ENCODE results near the gene KRT20. TPM values are rescaled to one million over a fixed set of nuclear protein-coding genes. Genes with fewer than 3 reads are reported as not detected.
A peak's percentile ranks its signal among the peaks of the same experiment; 100 is the strongest.
"Not testable (repeated sequence)": the region's sequence is repeated elsewhere in the genome, so short reads cannot be mapped to it uniquely, and the experiment has no call there.

The KRT20 gene
- not detected for polyA plus RNA-seq (2013, experiment 1 of 2)
- polyA plus RNA-seq (2013, experiment 2 of 2) = not detected

- no peak within 1 kb of the TSS for H3K27ac ChIP-seq (ENCODE audit: low read depth, low read length, severe bottlenecking)
These were observed at the start of gene KRT20 for GRCh38 chr17:40884708-40885512. KRT20 (minus strand) TSS chr17:40885242; CDS start chr17:40885185, 57 bp downstream.

GRCh38 chr17:40932608-40933007, 47.6 kb upstream of the KRT20 start:
- H3K27ac ChIP-seq (ENCODE audit: low read depth, low read length, severe bottlenecking) = no peak overlapping the region

More at GRCh38 chr17:40884708-40885512, at the start of gene KRT20:
- no peaks in the 10 kb centered on the region for H3K9me3 ChIP-seq (ENCODE audit: control insufficient read depth, low read length)
- no peak within 1 kb of the TSS for H3K4me3 ChIP-seq (ENCODE audit: extremely low read depth, insufficient read depth, low read length, poor library complexity, severe bottlenecking)
- H3K4me1 ChIP-seq (ENCODE audit: control insufficient read depth, insufficient read depth, low read length, poor library complexity, severe bottlenecking) = no peaks in the 10 kb centered on the region
- WGBS, 2 experiments (ENCODE audit: insufficient coverage in 2 of 2) = 92 to 94% methylated on average over 19 to 20 of the region's 23 CpGs
- no peaks in the 10 kb centered on the region for H3K36me3 ChIP-seq (ENCODE audit: control insufficient read depth, insufficient read depth, low read length)

GRCh38 chr17:40931311-40931710, 46.3 kb upstream of the KRT20 start:
- Histone ChIP-seq H3K36me3 (ENCODE audit: control insufficient read depth, insufficient read depth, low read length) (no peaks in the 10 kb centered on the region), H3K27ac (ENCODE audit: low read depth, low read length, severe bottlenecking) (no peak overlapping the region), H3K9me3 (ENCODE audit: control insufficient read depth, low read length) (no peaks in the 10 kb centered on the region), H3K4me3 (ENCODE audit: extremely low read depth, insufficient read depth, low read length, poor library complexity, severe bottlenecking) (no peak overlapping the region), H3K4me1 (ENCODE audit: control insufficient read depth, insufficient read depth, low read length, poor library complexity, severe bottlenecking) (no peaks in the 10 kb centered on the region)
- WGBS, 2 experiments (ENCODE audit: insufficient coverage in 2 of 2) = 90 to 100% methylated on average over 2 of the region's 3 CpGs

More at GRCh38 chr17:40932608-40933007, 47.6 kb upstream of the KRT20 start:
- no peaks in the 10 kb centered on the region for H3K9me3 ChIP-seq (ENCODE audit: control insufficient read depth, low read length)
- WGBS, 2 experiments (ENCODE audit: insufficient coverage in 2 of 2) = no CpG with 5 or more reads among the region's 2 CpGs
- H3K4me1 ChIP-seq (ENCODE audit: control insufficient read depth, insufficient read depth, low read length, poor library complexity, severe bottlenecking) = peaks cover 4% of the 10 kb centered on the region
- no peaks in the 10 kb centered on the region for H3K36me3 ChIP-seq (ENCODE audit: control insufficient read depth, insufficient read depth, low read length)
- no peak overlapping the region for H3K4me3 ChIP-seq (ENCODE audit: extremely low read depth, insufficient read depth, low read length, poor library complexity, severe bottlenecking)

- Histone ChIP-seq H3K4me1 (ENCODE audit: control insufficient read depth, insufficient read depth, low read length, poor library complexity, severe bottlenecking) (peaks cover 11% of the 10 kb centered on the region), H3K4me3 (ENCODE audit: extremely low read depth, insufficient read depth, low read length, poor library complexity, severe bottlenecking) (no peak overlapping the region), H3K9me3 (ENCODE audit: control insufficient read depth, low read length) (no peaks in the 10 kb centered on the region), H3K36me3 (ENCODE audit: control insufficient read depth, insufficient read depth, low read length) (no peaks in the 10 kb centered on the region), H3K27ac (ENCODE audit: low read depth, low read length, severe bottlenecking) (no peak overlapping the region)
- 70 to 73% methylated on average over 7 to 8 of the region's 8 CpGs for WGBS, 2 experiments (ENCODE audit: insufficient coverage in 2 of 2)
These were observed 41.3 kb upstream of the KRT20 start for GRCh38 chr17:40926341-40926740.

- peak overlapping the region; percentile 78 for H3K27ac ChIP-seq (ENCODE audit: low read depth, low read length, severe bottlenecking)
- WGBS, 2 experiments (ENCODE audit: insufficient coverage in 2 of 2) = 61 to 71% methylated on average over 2 of the region's 2 CpGs
These were observed 37.2 kb upstream of the KRT20 start for GRCh38 chr17:40922239-40922638.

GRCh38 chr17:40921026-40921425, 36.0 kb upstream of the KRT20 start:
- Histone ChIP-seq H3K9me3 (ENCODE audit: control insufficient read depth, low read length) (no peaks in the 10 kb centered on the region), H3K4me1 (ENCODE audit: control insufficient read depth, insufficient read depth, low read length, poor library complexity, severe bottlenecking) (peaks cover 11% of the 10 kb centered on the region), H3K4me3 (ENCODE audit: extremely low read depth, insufficient read depth, low read length, poor library complexity, severe bottlenecking) (no peak overlapping the region), H3K27ac (ENCODE audit: low read depth, low read length, severe bottlenecking) (no peak overlapping the region), H3K36me3 (ENCODE audit: control insufficient read depth, insufficient read depth, low read length) (no peaks in the 10 kb centered on the region)
- 83 to 91% methylated on average over 1 of the region's 2 CpGs for WGBS, 2 experiments (ENCODE audit: insufficient coverage in 2 of 2)

More at GRCh38 chr17:40922239-40922638, 37.2 kb upstream of the KRT20 start:
- peaks cover 11% of the 10 kb centered on the region for H3K4me1 ChIP-seq (ENCODE audit: control insufficient read depth, insufficient read depth, low read length, poor library complexity, severe bottlenecking)
- no peaks in the 10 kb centered on the region for H3K36me3 ChIP-seq (ENCODE audit: control insufficient read depth, insufficient read depth, low read length)
- no peak overlapping the region for H3K4me3 ChIP-seq (ENCODE audit: extremely low read depth, insufficient read depth, low read length, poor library complexity, severe bottlenecking)
- no peaks in the 10 kb centered on the region for H3K9me3 ChIP-seq (ENCODE audit: control insufficient read depth, low read length)

- 88% methylated on average over 1 of the region's 2 CpGs; no CpG with 5 or more reads in 1 of the 2 experiments for WGBS, 2 experiments (ENCODE audit: insufficient coverage in 2 of 2)
- not testable (repeated sequence) for H3K9me3 ChIP-seq (ENCODE audit: control insufficient read depth, low read length); H3K27ac ChIP-seq (ENCODE audit: low read depth, low read length, severe bottlenecking); H3K4me3 ChIP-seq (ENCODE audit: extremely low read depth, insufficient read depth, low read length, poor library complexity, severe bottlenecking); H3K4me1 ChIP-seq (ENCODE audit: control insufficient read depth, insufficient read depth, low read length, poor library complexity, severe bottlenecking); H3K36me3 ChIP-seq (ENCODE audit: control insufficient read depth, insufficient read depth, low read length)
These were observed 32.1 kb upstream of the KRT20 start for GRCh38 chr17:40917116-40917515.

GRCh38 chr17:40916366-40916765, 31.3 kb upstream of the KRT20 start:
- H3K4me1 ChIP-seq (ENCODE audit: control insufficient read depth, insufficient read depth, low read length, poor library complexity, severe bottlenecking) = no peaks in the 10 kb centered on the region
- WGBS, 2 experiments (ENCODE audit: insufficient coverage in 2 of 2) = no CpG with 5 or more reads among the region's 1 CpG
- no peaks in the 10 kb centered on the region for H3K36me3 ChIP-seq (ENCODE audit: control insufficient read depth, insufficient read depth, low read length)
- H3K27ac ChIP-seq (ENCODE audit: low read depth, low read length, severe bottlenecking) = no peak overlapping the region
- H3K9me3 ChIP-seq (ENCODE audit: control insufficient read depth, low read length) = no peaks in the 10 kb centered on the region
- H3K4me3 ChIP-seq (ENCODE audit: extremely low read depth, insufficient read depth, low read length, poor library complexity, severe bottlenecking) = no peak overlapping the region

GRCh38 chr17:40915721-40916256, 30.7 kb upstream of the KRT20 start:
- WGBS, 2 experiments (ENCODE audit: insufficient coverage in 2 of 2) = 94% methylated on average over 2 of the region's 2 CpGs
- H3K9me3 ChIP-seq (ENCODE audit: control insufficient read depth, low read length) = no peaks in the 10 kb centered on the region
- H3K36me3 ChIP-seq (ENCODE audit: control insufficient read depth, insufficient read depth, low read length) = no peaks in the 10 kb centered on the region
- H3K4me3 ChIP-seq (ENCODE audit: extremely low read depth, insufficient read depth, low read length, poor library complexity, severe bottlenecking) = no peak overlapping the region
- H3K27ac ChIP-seq (ENCODE audit: low read depth, low read length, severe bottlenecking) = no peak overlapping the region
- peaks cover 1% of the 10 kb centered on the region for H3K4me1 ChIP-seq (ENCODE audit: control insufficient read depth, insufficient read depth, low read length, poor library complexity, severe bottlenecking)

- WGBS, 2 experiments (ENCODE audit: insufficient coverage in 2 of 2) = no CpG with 5 or more reads among the region's 3 CpGs
- H3K4me1 ChIP-seq (ENCODE audit: control insufficient read depth, insufficient read depth, low read length, poor library complexity, severe bottlenecking) = peaks cover 4% of the 10 kb centered on the region
- no peaks in the 10 kb centered on the region for H3K36me3 ChIP-seq (ENCODE audit: control insufficient read depth, insufficient read depth, low read length)
- no peak overlapping the region for H3K27ac ChIP-seq (ENCODE audit: low read depth, low read length, severe bottlenecking)
- H3K9me3 ChIP-seq (ENCODE audit: control insufficient read depth, low read length) = no peaks in the 10 kb centered on the region
- H3K4me3 ChIP-seq (ENCODE audit: extremely low read depth, insufficient read depth, low read length, poor library complexity, severe bottlenecking) = no peak overlapping the region
These were observed 30.2 kb upstream of the KRT20 start for GRCh38 chr17:40915199-40915661.

Data from mesodermal cell (in vitro differentiated cells).